ENCODE measurements around the gene ASXL1. TPM values are rescaled to one million over a fixed set of nuclear protein-coding genes. Genes with fewer than 3 reads are reported as not detected.

ASXL1 gene
- total RNA-seq, 6 experiments from 2014 or later, result 49.0 to 62.4 (median 54.4) TPM

DNA sequence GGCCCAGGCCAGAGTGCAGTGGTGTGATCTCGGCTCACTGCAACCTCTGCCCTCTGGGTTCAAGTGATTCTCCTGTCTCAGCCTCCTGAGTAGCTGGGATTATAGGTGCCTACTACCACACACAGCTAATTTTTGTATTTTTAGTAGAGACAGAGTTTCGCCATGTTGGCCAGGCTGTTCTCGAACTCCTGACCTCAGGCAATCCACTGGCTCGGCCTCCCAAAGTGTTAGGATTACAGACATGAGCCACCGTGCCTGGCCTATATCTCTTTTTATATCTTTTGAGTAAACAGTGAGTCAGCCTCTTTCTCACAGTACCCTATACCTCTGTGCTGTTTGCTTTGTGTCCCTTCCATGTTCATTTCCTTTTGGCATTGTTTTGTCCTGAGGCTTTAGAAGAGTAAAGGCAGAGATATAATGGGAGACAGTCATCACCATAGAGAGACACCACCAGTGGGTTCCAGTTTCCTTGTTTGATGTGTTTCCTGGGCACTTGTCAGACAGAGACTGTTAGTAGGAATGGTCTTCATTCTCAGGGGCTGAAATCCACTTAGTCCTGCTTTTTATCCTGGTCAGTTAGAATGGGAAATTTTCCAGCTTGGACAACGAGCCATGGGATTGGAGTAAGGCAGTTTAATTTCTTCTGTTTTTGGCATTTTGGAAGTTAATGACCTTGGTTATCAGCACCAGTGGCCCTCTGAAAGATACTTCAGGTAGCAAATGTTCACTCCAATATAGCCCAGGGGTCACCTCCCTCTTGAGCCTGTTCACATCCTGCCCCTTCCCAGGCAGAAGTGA is 32.2 kb upstream of the ASXL1 start:
- peak; percentile 82 for DNase-seq
- H3K27ac Mint-ChIP-seq, result peak overlapping the region; percentile 77
- no peaks in the 10 kb centered on the region for H3K9me3 Mint-ChIP-seq
- H3K4me1 Mint-ChIP-seq (ENCODE audit: low read depth), result peaks cover 22% of the 10 kb centered on the region
- TF ChIP-seq, protein P1, sequence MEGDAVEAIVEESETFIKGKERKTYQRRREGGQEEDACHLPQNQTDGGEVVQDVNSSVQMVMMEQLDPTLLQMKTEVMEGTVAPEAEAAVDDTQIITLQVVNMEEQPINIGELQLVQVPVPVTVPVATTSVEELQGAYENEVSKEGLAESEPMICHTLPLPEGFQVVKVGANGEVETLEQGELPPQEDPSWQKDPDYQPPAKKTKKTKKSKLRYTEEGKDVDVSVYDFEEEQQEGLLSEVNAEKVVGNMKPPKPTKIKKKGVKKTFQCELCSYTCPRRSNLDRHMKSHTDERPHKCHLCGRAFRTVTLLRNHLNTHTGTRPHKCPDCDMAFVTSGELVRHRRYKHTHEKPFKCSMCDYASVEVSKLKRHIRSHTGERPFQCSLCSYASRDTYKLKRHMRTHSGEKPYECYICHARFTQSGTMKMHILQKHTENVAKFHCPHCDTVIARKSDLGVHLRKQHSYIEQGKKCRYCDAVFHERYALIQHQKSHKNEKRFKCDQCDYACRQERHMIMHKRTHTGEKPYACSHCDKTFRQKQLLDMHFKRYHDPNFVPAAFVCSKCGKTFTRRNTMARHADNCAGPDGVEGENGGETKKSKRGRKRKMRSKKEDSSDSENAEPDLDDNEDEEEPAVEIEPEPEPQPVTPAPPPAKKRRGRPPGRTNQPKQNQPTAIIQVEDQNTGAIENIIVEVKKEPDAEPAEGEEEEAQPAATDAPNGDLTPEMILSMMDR (IDR thresholded peaks at IDR 0.05), result no peak
- no peak overlapping the region for H3K4me3 Mint-ChIP-seq
- H3K27me3 Mint-ChIP-seq (ENCODE audit: insufficient read depth), result no peaks in the 10 kb centered on the region
- peaks cover 6% of the 10 kb centered on the region for H3K36me3 Mint-ChIP-seq (ENCODE audit: low read depth)

GRCh38 chr20:32326504-32326845 is 31.7 kb upstream of the ASXL1 start:
- TF ChIP-seq, protein P1 (IDR thresholded peaks at IDR 0.05), result no peak
- peak overlapping the region; percentile 77 for H3K27ac Mint-ChIP-seq
- peaks cover 4% of the 10 kb centered on the region; the same call in 1 of the 2 replicates for H3K36me3 Mint-ChIP-seq (ENCODE audit: low read depth)
- no peaks in the 10 kb centered on the region; the same call in 1 of the 2 replicates for H3K27me3 Mint-ChIP-seq (ENCODE audit: insufficient read depth)
- DNase-seq, result no peak
- H3K9me3 Mint-ChIP-seq, result no peaks in the 10 kb centered on the region
- H3K4me3 Mint-ChIP-seq, result no peak overlapping the region
- peaks cover 22% of the 10 kb centered on the region for H3K4me1 Mint-ChIP-seq (ENCODE audit: low read depth)

- DNase-seq, result peak; percentile 67
Measured at GRCh38 chr20:32327087-32327681, 30.9 kb upstream of the ASXL1 start.

GRCh38 chr20:32329817-32330554 is 28.1 kb upstream of the ASXL1 start:
- TF ChIP-seq, protein P1 (IDR thresholded peaks at IDR 0.05), result no peak
- Mint-ChIP-seq H3K4me1 (ENCODE audit: low read depth) (peaks cover 40% of the 10 kb centered on the region), H3K9me3 (no peaks in the 10 kb centered on the region), H3K27ac (no peak overlapping the region), H3K36me3 (ENCODE audit: low read depth) (peaks cover 14% of the 10 kb centered on the region), H3K4me3 (no peak overlapping the region), H3K27me3 (ENCODE audit: insufficient read depth) (peaks cover 1% of the 10 kb centered on the region)
- DNase-seq, result no peak

More at GRCh38 chr20:32327087-32327681, 30.9 kb upstream of the ASXL1 start:
- H3K4me3 Mint-ChIP-seq, result peak overlapping the region; percentile 13; the same call in 1 of the 2 replicates
- no peaks in the 10 kb centered on the region for H3K9me3 Mint-ChIP-seq
- TF ChIP-seq, protein P1 (IDR thresholded peaks at IDR 0.05), result no peak
- peak overlapping the region; percentile 77 for H3K27ac Mint-ChIP-seq
- H3K36me3 Mint-ChIP-seq (ENCODE audit: low read depth), result peaks cover 10% of the 10 kb centered on the region
- H3K4me1 Mint-ChIP-seq (ENCODE audit: low read depth), result peaks cover 29% of the 10 kb centered on the region
- peaks cover 1% of the 10 kb centered on the region; the same call in 1 of the 2 replicates for H3K27me3 Mint-ChIP-seq (ENCODE audit: insufficient read depth)

DNA sequence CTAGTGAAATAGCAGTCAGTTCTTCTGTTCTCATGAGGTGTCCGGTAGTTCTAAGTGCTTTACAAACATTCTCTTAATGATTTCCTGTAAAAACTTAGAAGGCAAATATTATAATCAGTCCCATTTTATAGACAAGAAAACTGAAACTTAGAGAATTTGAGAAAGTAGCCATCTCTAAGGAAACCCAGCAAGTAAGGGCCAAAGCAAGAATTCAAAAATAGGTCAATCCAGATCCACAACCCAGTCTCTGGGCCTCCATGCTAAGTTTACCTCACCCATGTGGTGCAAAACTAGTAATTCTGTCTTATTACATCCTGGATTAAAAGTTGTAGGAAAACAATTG is 27.6 kb upstream of the ASXL1 start:
- H3K4me1 Mint-ChIP-seq (ENCODE audit: low read depth), result peaks cover 40% of the 10 kb centered on the region
- H3K36me3 Mint-ChIP-seq (ENCODE audit: low read depth), result peaks cover 14% of the 10 kb centered on the region
- H3K27me3 Mint-ChIP-seq (ENCODE audit: insufficient read depth), result peaks cover 1% of the 10 kb centered on the region
- TF ChIP-seq, protein P1 (IDR thresholded peaks at IDR 0.05), result no peak
- no peaks in the 10 kb centered on the region for H3K9me3 Mint-ChIP-seq
- DNase-seq, result no peak
- H3K27ac Mint-ChIP-seq, result no peak overlapping the region
- H3K4me3 Mint-ChIP-seq, result no peak overlapping the region
